Hepatocyte (in vitro differentiated cells): ENCODE results near the gene TMEM121. TPM values are rescaled to one million over a fixed set of nuclear protein-coding genes. Genes with fewer than 3 reads are reported as not detected.
"Not testable (repeated sequence)": the region's sequence is repeated elsewhere in the genome, so short reads cannot be mapped to it uniquely, and the experiment has no call there.

Source experiments
- DNase-seq: peaks from one replicate; pipeline ENCODE4 v3.0.0-alpha.2; 2016; ENCODE audit warnings: low spot score
- H2AFZ ChIP-seq: fragments of 200-600 bp; sonication (generic); 2 replicates; pipeline ENCODE4 v1.6.0; 2016; ENCODE audit warnings: antibody characterized with exemption, mild to moderate bottlenecking
- H3K27ac ChIP-seq: fragments of 200-600 bp; sonication (generic); 2 replicates; pipeline ENCODE4 v1.5.1; 2016; ENCODE audit warnings: mild to moderate bottlenecking
- H3K27me3 ChIP-seq: fragments of 200-600 bp; sonication (generic); 2 replicates; pipeline ENCODE4 v1.6.1; 2016
- H3K36me3 ChIP-seq: fragments of 200-600 bp; sonication (generic); replicated peaks from 2 replicates; pipeline ENCODE4 v1.5.1; 2016; ENCODE audit warnings: low read depth; ENCODE audit not compliant: insufficient read depth
- H3K4me1 ChIP-seq: fragments of 200-600 bp; sonication (generic); 2 replicates; pipeline ENCODE4 v1.5.1; 2016; ENCODE audit warnings: mild to moderate bottlenecking, moderate library complexity; ENCODE audit not compliant: insufficient read depth
- H3K4me2 ChIP-seq: fragments of 200-600 bp; sonication (generic); 2 replicates; pipeline ENCODE4 v1.6.0; 2016
- H3K4me3 ChIP-seq: fragments of 200-600 bp; sonication (generic); 2 replicates; pipeline ENCODE4 v1.5.1; 2016; ENCODE audit warnings: mild to moderate bottlenecking
- H3K79me2 ChIP-seq: fragments of 200-600 bp; sonication (generic); 2 replicates; pipeline ENCODE4 v1.6.0; 2017; ENCODE audit warnings: mild to moderate bottlenecking
- H3K9me2 ChIP-seq: fragments of 200-600 bp; sonication (generic); replicated peaks from 2 replicates; pipeline ENCODE4 v1.6.0; 2017; ENCODE audit warnings: mild to moderate bottlenecking; ENCODE audit not compliant: insufficient read depth
- H3K9me3 ChIP-seq: fragments of 200-600 bp; sonication (generic); 2 replicates; pipeline ENCODE4 v1.5.1; 2016; ENCODE audit warnings: low read depth, mild to moderate bottlenecking
- H4K20me1 ChIP-seq: fragments of 200-600 bp; sonication (generic); 2 replicates; pipeline ENCODE4 v1.6.0; 2016; ENCODE audit warnings: mild to moderate bottlenecking; ENCODE audit not compliant: insufficient read depth, poor library complexity, severe bottlenecking
- CTCF ChIP-seq: fragments of 200-600 bp; sonication (generic); IDR thresholded peaks from 2 replicates; pipeline ENCODE4 v1.5.1; 2016; ENCODE audit warnings: antibody characterized with exemption, mild to moderate bottlenecking; ENCODE audit not compliant: poor library complexity
- EZH2 ChIP-seq: fragments of 200-600 bp; sonication (generic); IDR thresholded peaks from 2 replicates; pipeline ENCODE4 v1.6.1; 2016; ENCODE audit warnings: antibody characterized with exemption, mild to moderate bottlenecking, borderline replicate concordance
- EZH2phosphoT487 ChIP-seq: fragments of 200-600 bp; sonication (generic); IDR thresholded peaks from one replicate; pipeline ENCODE4 v1.6.1; 2018; ENCODE audit warnings: antibody characterized with exemption, mild to moderate bottlenecking, low read depth, moderate library complexity; ENCODE audit not compliant: unreplicated experiment, severe bottlenecking
- WGBS: methylation state at CpG from one replicate; pipeline ENCODE4 v1.1.6; 2016; ENCODE audit warnings: low lambda C conversion rate; ENCODE audit errors: missing lambda C conversion rate; 5-methylcytosine and 5-hydroxymethylcytosine counted together
- polyA plus RNA-seq: library from polyadenylated mRNA; unstranded; fragments of >200 nt; fragmentation: Nextera tagmentation; extraction: Ambion mirVana; gene quantifications from 2 replicates; pipeline ENCODE4 v1.2.1, GENCODE V29; 2016
- total RNA-seq: library from RNA; depleted of rRNA; stranded (reverse); fragments of >200 nt; gene quantifications from 2 replicates; pipeline ENCODE4 v1.2.3, GENCODE V29; 2014

Gene TMEM121
- total and polyA plus RNA-seq, 2 experiments from 2014 or later, result 3.0 to 5.8 TPM

- 69% methylated on average over 6 of the region's 17 CpGs for WGBS
- not testable (repeated sequence) for DNase-seq, H3K9me3 ChIP-seq, H2AFZ ChIP-seq, H3K9me2 ChIP-seq, H4K20me1 ChIP-seq, H3K36me3 ChIP-seq, H3K79me2 ChIP-seq, H3K27ac ChIP-seq, H3K4me2 ChIP-seq, H3K27me3 ChIP-seq, H3K4me3 ChIP-seq, H3K4me1 ChIP-seq
Measured at GRCh38 chr14:105575016-105575700, 48.8 kb downstream of the TMEM121 start.

GRCh38 chr14:105576525-105577088 is 50.2 kb downstream of the TMEM121 start:
- DNase-seq, result no peak
- Histone ChIP-seq H3K9me2 (no peaks in the 10 kb centered on the region), H3K4me3 (no peak overlapping the region), H4K20me1 (no peaks in the 10 kb centered on the region), H3K4me2 (no peak overlapping the region), H3K9me3 (no peaks in the 10 kb centered on the region), H3K27ac (no peak overlapping the region), H3K36me3 (no peaks in the 10 kb centered on the region), H3K79me2 (no peaks in the 10 kb centered on the region), H2AFZ (no peak overlapping the region), H3K27me3 (no peaks in the 10 kb centered on the region), H3K4me1 (no peaks in the 10 kb centered on the region)
- no peak for TF ChIP-seq EZH2phosphoT487
- TF ChIP-seq EZH2, result no peak
- WGBS, result 92% methylated on average over 2 of the region's 2 CpGs

- no peak overlapping the region for H3K4me3 ChIP-seq
- H3K27ac ChIP-seq, result no peak overlapping the region
- no peak overlapping the region for H2AFZ ChIP-seq
- no peaks in the 10 kb centered on the region for H4K20me1 ChIP-seq
- TF ChIP-seq EZH2 (no peak), CTCF (no peak), EZH2phosphoT487 (no peak)
- no peaks in the 10 kb centered on the region for H3K9me2 ChIP-seq
- no peak for DNase-seq
- H3K4me1 ChIP-seq, result no peaks in the 10 kb centered on the region
- no peaks in the 10 kb centered on the region for H3K9me3 ChIP-seq
- no peak overlapping the region for H3K4me2 ChIP-seq
- 76% methylated on average over 14 of the region's 14 CpGs for WGBS
- H3K27me3 ChIP-seq, result no peaks in the 10 kb centered on the region
- H3K36me3 ChIP-seq, result no peaks in the 10 kb centered on the region
- no peaks in the 10 kb centered on the region for H3K79me2 ChIP-seq
Measured at GRCh38 chr14:105577314-105577861, 51.0 kb downstream of the TMEM121 start.

GRCh38 chr14:105578070-105578469 is 51.7 kb downstream of the TMEM121 start:
- TF ChIP-seq EZH2 (no peak), EZH2phosphoT487 (no peak)
- H3K27ac ChIP-seq, result no peak overlapping the region
- H3K9me2 ChIP-seq, result no peaks in the 10 kb centered on the region
- H3K4me2 ChIP-seq, result no peak overlapping the region
- H3K79me2 ChIP-seq, result no peaks in the 10 kb centered on the region
- H4K20me1 ChIP-seq, result no peaks in the 10 kb centered on the region
- DNase-seq, result no peak
- H3K4me1 ChIP-seq, result no peaks in the 10 kb centered on the region
- no peak overlapping the region for H2AFZ ChIP-seq
- H3K4me3 ChIP-seq, result no peak overlapping the region
- no peaks in the 10 kb centered on the region for H3K27me3 ChIP-seq
- H3K36me3 ChIP-seq, result no peaks in the 10 kb centered on the region
- H3K9me3 ChIP-seq, result no peaks in the 10 kb centered on the region

GRCh38 chr14:105579221-105579620 is 52.8 kb downstream of the TMEM121 start:
- H4K20me1 ChIP-seq, result not testable (repeated sequence)

More at GRCh38 chr14:105579221-105579620, 52.8 kb downstream of the TMEM121 start:
- H3K36me3 ChIP-seq, H3K27ac ChIP-seq, H3K9me3 ChIP-seq, DNase-seq, H2AFZ ChIP-seq, H3K79me2 ChIP-seq, H3K9me2 ChIP-seq, H3K4me3 ChIP-seq, H3K27me3 ChIP-seq, H3K4me1 ChIP-seq, H3K4me2 ChIP-seq: not testable (repeated sequence)
- no CpG with 5 or more reads among the region's 15 CpGs for WGBS

Other genes starting within 250 kb of the TMEM121 start
- gene BRF1, start 225.6 kb upstream of the TMEM121 start, total RNA-seq, result 21.1 and 35.9 TPM in 2 replicates
- gene BRF1, start 225.6 kb upstream of the TMEM121 start, polyA plus RNA-seq, result 23.6 and 27.3 TPM in 2 replicates
- 31.9 and 41.1 TPM in 2 replicates for gene PACS2, start 211.8 kb upstream of the TMEM121 start, total RNA-seq
- gene PACS2, start 211.8 kb upstream of the TMEM121 start, polyA plus RNA-seq, result 53.1 and 54.5 TPM in 2 replicates
- 0.52 TPM in 1 of 2 replicates, not detected in the other for gene TEX22, start 128.0 kb upstream of the TMEM121 start, total RNA-seq
- gene TEX22, start 128.0 kb upstream of the TMEM121 start, polyA plus RNA-seq, result 0.76 and 1.2 TPM in 2 replicates
- 33.3 and 48.1 TPM in 2 replicates for gene MTA1, start 106.8 kb upstream of the TMEM121 start, total RNA-seq
- gene MTA1, start 106.8 kb upstream of the TMEM121 start, polyA plus RNA-seq, result 52.7 and 72.4 TPM in 2 replicates
- 8.3 and 11.3 TPM in 2 replicates for gene CRIP2, start 51.8 kb upstream of the TMEM121 start, total RNA-seq
- gene CRIP2, start 51.8 kb upstream of the TMEM121 start, polyA plus RNA-seq, result 29.1 and 45.6 TPM in 2 replicates
- 1.8 and 5.8 TPM in 2 replicates for gene CRIP1, start 39.7 kb upstream of the TMEM121 start, total RNA-seq
- 14.7 and 19.6 TPM in 2 replicates for gene CRIP1, start 39.7 kb upstream of the TMEM121 start, polyA plus RNA-seq
- 3.5 and 3.9 TPM in 2 replicates for gene TEDC1, start 35.3 kb upstream of the TMEM121 start, total RNA-seq
- gene TEDC1, start 35.3 kb upstream of the TMEM121 start, polyA plus RNA-seq, result 4.9 and 5.1 TPM in 2 replicates